Breast epithelium (tissue), 4 donors: Measurements from ENCODE around the gene FHIT. TPM values are rescaled to one million over a fixed set of nuclear protein-coding genes. Genes with fewer than 3 reads are reported as not detected.

Source experiments
- DNase-seq, 2 donors: peaks; one replicate each; pipeline ENCODE4 v3.0.0-alpha.2; 2019; ENCODE audit warnings: low spot score in 2 of 2
- H3K27ac ChIP-seq, 2 donors: fragments of 200-600 bp; sonication (generic) in 1 of 2; one replicate each; pipeline ENCODE4 v1.5.1; 2016 to 2019; ENCODE audit warnings: mild to moderate bottlenecking in 1 of 2
- H3K27me3 ChIP-seq, 2 donors: fragments of 200-600 bp; sonication (generic) in 1 of 2; one replicate each; pipeline versions ENCODE4 v1.5.1 to v1.6.0; 2017 to 2019; ENCODE audit warnings: control low read depth in 1 of 2, mild to moderate bottlenecking in 1 of 2
- H3K36me3 ChIP-seq: fragments of 200-600 bp; one replicate; pipeline ENCODE4 v1.5.1; 2019
- H3K4me1 ChIP-seq, 2 donors: fragments of 200-600 bp; sonication (generic); one replicate each; pipeline ENCODE4 v1.5.1; 2016 to 2019; ENCODE audit warnings: control low read depth in 1 of 2
- H3K4me3 ChIP-seq, 3 donors: fragments of 200-600 bp; sonication (generic); 1 replicate in 2 of 3; 2 replicates in 1 of 3; pipeline ENCODE4 v1.5.1; 2016 to 2019; ENCODE audit warnings: mild to moderate bottlenecking in 3 of 3, moderate library complexity in 2 of 3
- H3K9me3 ChIP-seq, 2 donors: fragments of 200-600 bp; sonication (generic) in 1 of 2; one replicate each; pipeline ENCODE4 v1.5.1; 2016 to 2019; ENCODE audit warnings: control low read depth in 1 of 2
- CTCF ChIP-seq, 3 donors: fragments of 450-650 bp; IDR thresholded peaks; one replicate each; pipeline ENCODE4 v1.5.1; 2016 to 2017; ENCODE audit warnings: antibody characterized with exemption in 3 of 3, mild to moderate bottlenecking in 3 of 3, moderate library complexity in 3 of 3
- POLR2A ChIP-seq: fragments of 450-650 bp; IDR thresholded peaks from one replicate; pipeline ENCODE4 v1.6.1; 2016; ENCODE audit warnings: antibody characterized with exemption, mild to moderate bottlenecking, moderate library complexity
- POLR2AphosphoS5 ChIP-seq, 3 donors: sonication (generic); formaldehyde crosslinking; IDR thresholded peaks; one replicate each; pipeline ENCODE4 v1.6.1; 2017; ENCODE audit warnings: antibody characterized with exemption in 3 of 3
- intact Hi-C: fragments of 100-400 bp; cut with DNase I; formaldehyde crosslinking; loops from one replicate; pipeline ENCODE4 v1.15.1; 2023; ENCODE audit warnings: low total_unique reads
- total RNA-seq, 3 donors: library from RNA; depleted of rRNA; stranded (reverse); fragments of >200 nt; gene quantifications; one replicate each; pipeline ENCODE4 v1.1.0, GENCODE V29; 2016

FHIT gene
- total RNA-seq, 3 donors from 2014 or later, result 9.0 to 19.2 (median 17.7) TPM

GRCh38 chr3:60386306-60386705 is 864.9 kb downstream of the FHIT start:
- DNase-seq, result no peak
- Histone ChIP-seq H3K9me3 (no peaks in the 10 kb centered on the region), H3K36me3 (no peaks in the 10 kb centered on the region), H3K27me3 (no peaks in the 10 kb centered on the region), H3K27ac (no peak overlapping the region), H3K4me1 (no peaks in the 10 kb centered on the region), H3K4me3 (no peak overlapping the region)
- intact Hi-C loops, result no loop called here
- TF ChIP-seq POLR2AphosphoS5 (IDR thresholded peaks at IDR 0.05) (no peak), CTCF (IDR thresholded peaks at IDR 0.05) (no peak), POLR2A (no peak)

GRCh38 chr3:60384341-60384740 is 866.9 kb downstream of the FHIT start:
- TF ChIP-seq POLR2A (no peak), POLR2AphosphoS5 (IDR thresholded peaks at IDR 0.05) (no peak), CTCF (IDR thresholded peaks at IDR 0.05) (no peak)
- no peaks in the 10 kb centered on the region for H3K36me3 ChIP-seq
- no peak overlapping the region for H3K27ac ChIP-seq
- no peaks in the 10 kb centered on the region for H3K9me3 ChIP-seq
- intact Hi-C loops, result no loop called here
- no peak overlapping the region for H3K4me3 ChIP-seq
- H3K27me3 ChIP-seq, result no peaks in the 10 kb centered on the region
- H3K4me1 ChIP-seq, result no peaks in the 10 kb centered on the region
- DNase-seq, result no peak

GRCh38 chr3:60383345-60383744 is 867.9 kb downstream of the FHIT start:
- H3K4me3 ChIP-seq, result no peak overlapping the region
- intact Hi-C loops, result no loop called here
- H3K27ac ChIP-seq, result no peak overlapping the region
- no peaks in the 10 kb centered on the region for H3K27me3 ChIP-seq
- no peaks in the 10 kb centered on the region for H3K36me3 ChIP-seq
- TF ChIP-seq POLR2AphosphoS5 (IDR thresholded peaks at IDR 0.05) (no peak), CTCF (IDR thresholded peaks at IDR 0.05) (no peak), POLR2A (no peak)
- no peaks in the 10 kb centered on the region for H3K4me1 ChIP-seq
- no peaks in the 10 kb centered on the region for H3K9me3 ChIP-seq
- DNase-seq, result no peak

- H3K9me3 ChIP-seq, result no peaks in the 10 kb centered on the region
- H3K36me3 ChIP-seq, result no peaks in the 10 kb centered on the region
Measured at GRCh38 chr3:60366486-60366885, 884.8 kb downstream of the FHIT start.

GRCh38 chr3:60365360-60365759 is 885.9 kb downstream of the FHIT start:
- TF ChIP-seq POLR2A (no peak), CTCF (IDR thresholded peaks at IDR 0.05) (no peak), POLR2AphosphoS5 (IDR thresholded peaks at IDR 0.05) (no peak)
- Histone ChIP-seq H3K9me3 (no peaks in the 10 kb centered on the region), H3K4me1 (no peaks in the 10 kb centered on the region), H3K4me3 (no peak overlapping the region), H3K36me3 (no peaks in the 10 kb centered on the region), H3K27me3 (no peaks in the 10 kb centered on the region), H3K27ac (no peak overlapping the region)
- DNase-seq, result no peak
- intact Hi-C loops, result no loop called here

More at GRCh38 chr3:60366486-60366885, 884.8 kb downstream of the FHIT start:
- Histone ChIP-seq H3K4me1 (no peaks in the 10 kb centered on the region), H3K27ac (no peak overlapping the region), H3K4me3 (no peak overlapping the region), H3K27me3 (no peaks in the 10 kb centered on the region)
- TF ChIP-seq CTCF (IDR thresholded peaks at IDR 0.05), result no peak
- no peak for TF ChIP-seq POLR2AphosphoS5 (IDR thresholded peaks at IDR 0.05)
- TF ChIP-seq POLR2A, result no peak
- intact Hi-C loops, result no loop called here
- DNase-seq, result no peak
